Measurements from ENCODE around the gene SASS6. TPM values are rescaled to one million over a fixed set of nuclear protein-coding genes. Genes with fewer than 3 reads are reported as not detected.

The SASS6 gene
- total and polyA plus RNA-seq, 10 of the 15 experiments (the other 5 are each of a cell fraction or from before 2014, with no cell fraction given) = 6.6 to 17.9 (median 10.2) TPM

- TF ChIP-seq PRDM15 (CRISPR knock-in tag; IDR thresholded peaks at IDR 0.05) (no peak), CUX1 (IDR thresholded peaks at IDR 0.05; ENCODE audit: insufficient replicate concordance, low read depth, low read length) (no peak), NFXL1 (IDR thresholded peaks at IDR 0.05; ENCODE audit: borderline replicate concordance) (no peak), HSF1 (IDR thresholded peaks at IDR 0.05; ENCODE audit: low read depth, low read length) (no peak), PKNOX1 (IDR thresholded peaks at IDR 0.05) (no peak), EGR1 (IDR thresholded peaks at IDR 0.05; ENCODE audit: borderline replicate concordance in 1 of 2, low read depth in 2 of 2, low read length in 2 of 2) (no peak), CTCF (IDR thresholded peaks at IDR 0.05 in 2 of 3, conservative IDR thresholded peaks at IDR 0.05 in 1 of 3; ENCODE audit: control insufficient read depth in 2 of 3, extremely low read depth in 1 of 3, insufficient read depth in 1 of 3, low read depth in 3 of 3, low read length in 3 of 3) (no peak), MAX (IDR thresholded peaks at IDR 0.05; ENCODE audit: low read depth, low read length) (no peak), CREB1 (IDR thresholded peaks at IDR 0.05; ENCODE audit: low read depth) (peak; percentile 88), GABPA (IDR thresholded peaks at IDR 0.05; ENCODE audit: low read depth) (no peak), MYC (IDR thresholded peaks at IDR 0.05; ENCODE audit: insufficient read depth, insufficient read length, insufficient replicate concordance, low read length, severe bottlenecking) (no peak), JUNB (IDR thresholded peaks at IDR 0.05) (peak; percentile 31; the same call in 1 of the 2 replicates), ZZZ3 (IDR thresholded peaks at IDR 0.05; ENCODE audit: control insufficient read depth, insufficient read length, low read depth) (no peak)
- TF ChIP-seq, protein P1, sequence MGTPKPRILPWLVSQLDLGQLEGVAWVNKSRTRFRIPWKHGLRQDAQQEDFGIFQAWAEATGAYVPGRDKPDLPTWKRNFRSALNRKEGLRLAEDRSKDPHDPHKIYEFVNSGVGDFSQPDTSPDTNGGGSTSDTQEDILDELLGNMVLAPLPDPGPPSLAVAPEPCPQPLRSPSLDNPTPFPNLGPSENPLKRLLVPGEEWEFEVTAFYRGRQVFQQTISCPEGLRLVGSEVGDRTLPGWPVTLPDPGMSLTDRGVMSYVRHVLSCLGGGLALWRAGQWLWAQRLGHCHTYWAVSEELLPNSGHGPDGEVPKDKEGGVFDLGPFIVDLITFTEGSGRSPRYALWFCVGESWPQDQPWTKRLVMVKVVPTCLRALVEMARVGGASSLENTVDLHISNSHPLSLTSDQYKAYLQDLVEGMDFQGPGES (IDR thresholded peaks at IDR 0.05) = no peak
Observed at GRCh38 chr1:100077531-100077930, 55.2 kb downstream of the SASS6 start (continued).

Data from GM12878 (cell line).